RPMI7951 (cell line): ENCODE data around the gene KTN1. TPM values are rescaled to one million over a fixed set of nuclear protein-coding genes. Genes with fewer than 3 reads are reported as not detected.

Source experiments
- DNase-seq: peaks from one replicate; pipeline ENCODE4 v3.0.0-alpha.2; 2012; ENCODE audit warnings: low read depth
- total RNA-seq: library from RNA; depleted of rRNA; stranded (reverse); fragments of >200 nt; shearing (Covaris generic); gene quantifications from 2 replicates; pipeline ENCODE4 v1.2.3, GENCODE V29; 2014

The KTN1 gene
- total RNA-seq, 1 experiment from 2014 or later: 129 TPM

- DNase-seq: no peak
Observed at GRCh38 chr14:55667801-55668200, 87.8 kb downstream of the KTN1 start.

GRCh38 chr14:55671641-55672040 is 91.6 kb downstream of the KTN1 start:
- no peak for DNase-seq

- no peak for DNase-seq
Observed at GRCh38 chr14:55673048-55673447, 93.0 kb downstream of the KTN1 start.

- no peak for DNase-seq
Observed at GRCh38 chr14:55681096-55681495, 101.1 kb downstream of the KTN1 start.

DNA sequence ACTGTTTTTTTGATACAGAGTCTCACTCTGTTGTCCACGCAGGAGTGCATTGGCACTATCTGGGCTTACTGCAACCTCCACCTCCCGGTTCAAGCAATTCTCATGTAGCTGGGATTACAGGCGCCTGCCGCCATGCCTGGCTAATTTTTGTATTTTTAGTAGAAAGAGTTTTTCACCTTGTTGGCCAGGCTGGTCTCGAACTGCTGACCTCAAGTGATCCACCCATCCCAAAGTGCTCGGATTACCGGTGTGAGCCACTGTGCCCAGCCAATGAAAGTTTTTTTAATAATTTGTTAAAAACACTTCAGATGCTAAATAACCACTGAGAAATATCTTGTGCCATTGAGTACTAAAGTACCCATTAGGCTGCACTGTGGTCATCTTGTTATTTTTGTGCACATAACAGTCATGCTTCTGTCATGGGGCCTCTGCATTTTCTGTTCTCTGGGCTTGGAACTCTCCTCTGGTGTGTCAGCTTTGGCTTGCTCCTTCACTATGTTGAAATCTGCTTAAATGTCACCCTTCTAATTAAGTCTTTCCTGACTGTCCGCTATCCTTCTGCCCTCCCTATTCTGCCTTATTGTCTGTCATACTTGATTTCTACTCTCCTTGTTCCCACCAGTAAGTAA is 105.1 kb downstream of the KTN1 start:
- DNase-seq: no peak

- no peak for DNase-seq
Observed at GRCh38 chr14:55686713-55687112, 106.7 kb downstream of the KTN1 start.

- no peak for DNase-seq
Observed at GRCh38 chr14:55688566-55688965, 108.6 kb downstream of the KTN1 start.

DNA sequence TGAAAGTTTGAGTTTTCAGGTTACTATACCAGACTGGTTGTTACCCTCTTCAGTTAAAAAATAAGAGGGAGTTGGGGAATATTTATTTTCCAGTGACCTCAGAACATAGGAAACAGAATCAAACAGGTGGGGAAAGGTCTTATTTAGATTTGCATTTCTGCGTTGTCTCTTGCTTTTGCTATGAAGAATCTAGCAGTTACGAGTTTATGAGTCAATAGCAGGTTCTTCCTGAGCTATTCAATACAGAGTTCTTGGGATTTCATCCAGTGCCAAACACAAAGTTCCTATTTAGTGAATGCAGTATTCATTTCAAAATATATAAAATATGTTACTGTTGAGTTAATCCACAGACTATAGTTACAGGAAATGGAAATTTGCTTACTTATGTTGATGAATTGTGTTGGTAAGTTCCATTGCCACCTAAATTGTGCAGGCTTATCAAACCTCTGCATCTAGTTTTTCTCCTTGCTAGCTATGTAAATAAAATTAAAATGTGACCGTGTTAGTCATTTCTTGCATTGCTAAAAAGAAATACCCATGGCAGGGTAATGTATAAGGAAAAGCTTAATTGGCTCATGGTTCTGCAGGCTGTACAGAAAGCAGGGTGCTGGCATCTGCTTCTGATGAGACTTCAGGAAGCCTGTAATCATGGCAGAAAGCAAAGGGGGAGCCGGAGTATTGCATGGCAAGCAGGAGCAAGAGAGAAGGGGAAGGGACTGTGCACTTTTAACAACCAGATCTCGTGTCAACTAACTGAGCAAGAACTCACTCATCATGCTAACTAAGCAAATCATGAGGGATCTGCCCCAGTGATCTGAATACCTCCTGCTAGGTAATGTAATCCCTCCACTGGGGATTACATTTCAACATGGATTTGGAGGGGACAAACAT is 110.2 kb downstream of the KTN1 start:
- DNase-seq: no peak

- no peak for DNase-seq
Observed at GRCh38 chr14:55691659-55692058, 111.7 kb downstream of the KTN1 start.

DNA sequence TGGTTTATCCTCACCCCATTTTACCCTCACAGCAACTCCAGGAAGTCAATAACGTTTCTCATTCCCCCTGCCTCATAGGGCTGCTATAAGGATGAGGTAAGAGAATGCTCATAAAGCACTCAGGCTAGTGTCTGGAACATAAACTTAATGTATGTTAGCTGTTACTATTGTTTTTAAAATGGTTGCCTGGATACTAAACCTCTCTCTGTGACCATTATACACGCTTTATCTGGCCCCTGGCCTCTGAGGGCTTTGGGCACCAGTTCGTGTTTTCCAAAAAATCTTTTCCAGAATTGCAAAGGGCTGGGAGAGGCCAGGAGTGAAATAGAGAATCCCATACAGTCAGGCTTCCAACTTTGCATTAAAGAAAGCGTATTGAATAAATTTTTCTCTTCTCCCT is 113.9 kb downstream of the KTN1 start:
- no peak for DNase-seq

- DNase-seq: no peak
Observed at GRCh38 chr14:55697414-55697861, 117.4 kb downstream of the KTN1 start.

- no peak for DNase-seq
Observed at GRCh38 chr14:55698051-55698450, 118.0 kb downstream of the KTN1 start.

DNA sequence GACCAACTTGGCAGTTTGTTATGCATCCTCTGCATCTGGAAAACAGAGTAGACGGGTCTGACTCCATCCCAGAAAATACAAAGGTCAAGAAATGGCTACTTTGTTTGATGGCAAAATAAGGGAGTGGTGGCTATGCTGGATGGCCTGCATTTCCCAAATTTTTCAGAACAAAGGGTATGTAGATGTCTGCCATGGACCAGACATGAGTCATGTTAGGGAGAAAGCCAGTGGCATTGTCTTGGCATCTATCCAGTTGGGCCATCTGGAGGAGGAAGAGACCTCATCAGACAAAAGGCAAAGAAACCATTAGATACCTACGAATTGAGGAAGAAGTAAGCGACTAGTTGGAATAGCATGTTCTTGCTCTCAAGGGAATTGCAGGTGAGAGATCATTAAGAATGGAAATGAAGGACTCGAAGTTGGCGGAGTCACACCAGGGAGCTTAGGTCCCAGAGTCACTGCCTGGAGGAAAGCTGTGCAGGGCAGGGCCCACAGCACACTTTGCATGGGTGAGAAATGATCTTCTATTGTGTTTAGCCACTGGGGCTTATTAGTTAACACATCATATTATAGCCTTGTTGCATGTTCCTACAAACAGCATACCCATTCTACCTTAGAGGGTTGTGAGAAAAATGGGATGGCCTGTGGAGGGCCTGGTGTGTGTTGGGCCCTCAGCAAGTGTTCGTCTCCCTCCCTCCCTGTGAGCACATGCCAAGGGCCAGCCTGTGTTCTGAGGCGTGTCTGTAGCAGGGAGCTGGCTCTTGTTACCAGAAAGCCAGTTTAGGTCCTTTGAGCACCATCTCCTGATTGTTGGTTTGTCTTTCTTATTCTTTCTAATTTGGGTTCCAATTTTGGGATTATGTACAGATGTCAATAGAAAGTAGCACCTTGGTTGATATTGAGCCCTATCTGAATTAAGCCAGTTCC is 119.4 kb downstream of the KTN1 start:
- DNase-seq: peak; percentile 87

DNA sequence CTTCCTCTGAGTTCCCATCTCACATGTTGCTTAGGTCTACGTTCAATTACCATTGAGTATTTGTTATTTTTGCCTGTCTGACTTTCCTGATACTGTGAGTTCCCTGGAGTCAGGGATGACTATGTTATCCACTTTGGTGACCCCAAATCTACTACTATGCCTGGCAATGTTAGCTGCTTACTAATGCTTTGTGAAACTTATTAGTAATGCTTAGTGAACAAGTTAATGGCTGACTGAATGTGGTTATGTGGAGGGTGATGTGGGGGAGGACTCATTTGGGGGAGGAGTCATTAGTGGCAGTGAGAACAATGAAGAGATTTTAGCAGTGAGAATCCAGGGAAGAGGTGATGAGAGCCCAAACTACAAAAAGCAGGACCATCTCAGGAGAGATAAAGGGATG is 121.6 kb downstream of the KTN1 start:
- peak; percentile 53 for DNase-seq

DNA sequence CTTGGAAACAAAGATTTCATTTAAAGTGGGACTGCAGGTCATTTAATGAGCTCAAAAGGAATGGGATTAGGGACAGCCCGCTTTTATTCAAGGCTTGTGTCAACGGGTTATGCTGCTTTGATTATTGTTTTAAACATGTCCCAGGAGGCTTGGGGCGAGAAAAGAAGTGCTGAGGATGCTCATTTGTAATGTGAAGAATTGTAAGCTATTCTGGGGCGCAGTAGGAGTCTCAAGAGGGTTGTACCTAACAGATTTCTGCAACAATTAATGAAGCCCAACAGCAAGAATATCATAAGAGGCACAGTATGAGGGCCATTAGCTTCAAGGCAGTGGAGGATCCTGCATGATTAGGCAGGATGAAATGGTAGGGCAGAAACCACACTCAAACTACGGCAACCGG is 122.5 kb downstream of the KTN1 start:
- DNase-seq: no peak

DNA sequence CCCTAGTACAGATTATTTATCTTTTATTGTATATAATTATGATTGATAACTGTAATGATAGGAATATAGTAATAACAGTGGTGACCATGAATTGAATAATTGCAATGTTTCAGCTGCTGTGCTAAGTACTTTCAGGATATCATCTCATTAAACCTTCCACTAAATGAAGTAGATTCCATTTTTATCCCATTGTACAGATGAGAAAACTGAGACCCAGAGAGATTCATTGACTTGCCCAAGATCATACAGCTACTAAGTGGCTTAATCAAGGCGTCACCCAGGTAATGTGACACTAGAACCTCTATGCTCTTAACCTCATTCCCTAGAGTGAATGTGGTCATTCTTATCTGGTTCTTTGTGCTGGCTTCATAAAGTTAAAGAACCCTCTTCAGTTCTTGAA is 124.6 kb downstream of the KTN1 start:
- DNase-seq: no peak

- no peak for DNase-seq
Observed at GRCh38 chr14:55705651-55706364, 125.8 kb downstream of the KTN1 start.

DNA sequence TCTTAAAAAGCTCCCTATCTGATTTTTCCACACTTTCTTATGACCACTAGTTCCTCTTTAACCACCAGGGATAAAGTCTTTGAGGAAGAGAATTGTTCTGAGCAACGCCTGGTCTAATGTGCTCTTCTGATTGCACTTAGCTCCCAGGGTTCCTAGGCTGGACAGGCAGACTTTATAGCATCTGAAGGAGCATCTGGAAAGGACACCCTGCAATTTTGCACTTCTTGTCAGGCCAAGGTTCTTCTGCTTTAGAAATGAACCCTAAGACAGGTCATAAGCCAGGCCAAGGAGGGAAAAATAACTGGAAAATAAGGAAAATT is 126.3 kb downstream of the KTN1 start:
- no peak for DNase-seq

GRCh38 chr14:55706893-55707292 is 126.9 kb downstream of the KTN1 start:
- no peak for DNase-seq

DNA sequence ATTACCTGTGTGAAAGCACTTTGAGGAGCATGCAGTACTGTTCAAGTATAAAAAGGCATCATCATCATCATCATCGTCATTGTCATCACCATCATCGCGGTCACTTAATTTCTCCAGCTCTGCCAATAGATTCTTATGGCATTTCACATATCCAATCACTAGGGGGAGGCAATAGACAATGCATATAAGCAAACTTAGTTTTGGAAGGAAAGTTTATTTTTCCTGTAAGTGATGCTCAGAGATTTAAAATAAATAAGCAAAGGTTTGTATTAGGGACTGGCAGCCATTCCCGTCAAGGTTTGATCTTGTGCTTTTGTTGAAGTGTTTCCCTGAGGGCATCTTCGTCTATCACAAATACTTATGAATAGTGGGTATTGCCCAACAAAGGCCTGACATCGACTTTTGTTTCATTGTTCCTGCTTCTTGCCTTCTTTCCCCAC is 127.4 kb downstream of the KTN1 start:
- DNase-seq: peak; percentile 49

GRCh38 chr14:55710506-55711041 is 130.6 kb downstream of the KTN1 start:
- DNase-seq: no peak
